ENCODE results near the gene BAD.

Gene BAD

GRCh38 chr11:64297699-64298358, 13.4 kb upstream of the BAD start:
- in situ Hi-C loops (cut with HindIII; ENCODE audit: low sequenced_read_pairs) = no loop called here

GRCh38 chr11:64296830-64297698, 12.6 kb upstream of the BAD start:
- in situ Hi-C loops (cut with HindIII; ENCODE audit: low sequenced_read_pairs) = no loop called here

- in situ Hi-C loops (cut with HindIII; ENCODE audit: low sequenced_read_pairs) = no loop called here
Measured at GRCh38 chr11:64296236-64296635, 11.8 kb upstream of the BAD start.

- in situ Hi-C loops (cut with HindIII; ENCODE audit: low sequenced_read_pairs) = no loop called here
Measured at GRCh38 chr11:64295760-64296159, 11.3 kb upstream of the BAD start.

- in situ Hi-C loops (cut with HindIII; ENCODE audit: low sequenced_read_pairs) = no loop called here
Measured at GRCh38 chr11:64294774-64295173, 10.3 kb upstream of the BAD start.

GRCh38 chr11:64292460-64293254, 8.2 kb upstream of the BAD start:
- in situ Hi-C loops (cut with HindIII; ENCODE audit: low sequenced_read_pairs) = no loop called here

- in situ Hi-C loops (cut with HindIII; ENCODE audit: low sequenced_read_pairs) = no loop called here
Measured at GRCh38 chr11:64291752-64292459, 7.4 kb upstream of the BAD start.

GRCh38 chr11:64291262-64291751, 6.8 kb upstream of the BAD start, which contains the start of gene KCNK4:
Gene KCNK4 (plus strand): TSS chr11:64291302. CDS start chr11:64293019, 1,717 bp downstream.
- in situ Hi-C loops (cut with HindIII; ENCODE audit: low sequenced_read_pairs) = no loop called here

GRCh38 chr11:64290352-64291261, 6.1 kb upstream of the BAD start:
- in situ Hi-C loops (cut with HindIII; ENCODE audit: low sequenced_read_pairs) = no loop called here

GRCh38 chr11:64289002-64289564, 4.6 kb upstream of the BAD start:
- in situ Hi-C loops (cut with HindIII; ENCODE audit: low sequenced_read_pairs) = no loop called here

- in situ Hi-C loops (cut with HindIII; ENCODE audit: low sequenced_read_pairs) = no loop called here
Measured at GRCh38 chr11:64288353-64288750, 3.9 kb upstream of the BAD start.

GRCh38 chr11:64287676-64288352, 3.3 kb upstream of the BAD start:
- in situ Hi-C loops (cut with HindIII; ENCODE audit: low sequenced_read_pairs) = no loop called here

- in situ Hi-C loops (cut with HindIII; ENCODE audit: low sequenced_read_pairs) = no loop called here
Measured at GRCh38 chr11:64286801-64287159, 2.3 kb upstream of the BAD start.

- in situ Hi-C loops (cut with HindIII; ENCODE audit: low sequenced_read_pairs) = no loop called here
Measured at GRCh38 chr11:64285885-64286800, 1.7 kb upstream of the BAD start.

GRCh38 chr11:64284962-64285884, 758 bp upstream of the BAD start, which contains the start of gene GPR137:
Gene GPR137 (plus strand): TSS chr11:64285848. CDS start chr11:64286525, 677 bp downstream.
- in situ Hi-C loops (cut with HindIII; ENCODE audit: low sequenced_read_pairs) = no loop called here

GRCh38 chr11:64283092-64283491, 1.4 kb downstream of the BAD start:
- in situ Hi-C loops (cut with HindIII; ENCODE audit: low sequenced_read_pairs) = no loop called here

All from DLD1 (cell line).